ENCODE results near the gene DBX1. TPM values are rescaled to one million over a fixed set of nuclear protein-coding genes. Genes with fewer than 3 reads are reported as not detected.

Gene DBX1
- total and polyA plus RNA-seq, 2 of the 13 experiments (the other 11 are each of a cell fraction or from before 2014, with no cell fraction given) = not detected

DNA sequence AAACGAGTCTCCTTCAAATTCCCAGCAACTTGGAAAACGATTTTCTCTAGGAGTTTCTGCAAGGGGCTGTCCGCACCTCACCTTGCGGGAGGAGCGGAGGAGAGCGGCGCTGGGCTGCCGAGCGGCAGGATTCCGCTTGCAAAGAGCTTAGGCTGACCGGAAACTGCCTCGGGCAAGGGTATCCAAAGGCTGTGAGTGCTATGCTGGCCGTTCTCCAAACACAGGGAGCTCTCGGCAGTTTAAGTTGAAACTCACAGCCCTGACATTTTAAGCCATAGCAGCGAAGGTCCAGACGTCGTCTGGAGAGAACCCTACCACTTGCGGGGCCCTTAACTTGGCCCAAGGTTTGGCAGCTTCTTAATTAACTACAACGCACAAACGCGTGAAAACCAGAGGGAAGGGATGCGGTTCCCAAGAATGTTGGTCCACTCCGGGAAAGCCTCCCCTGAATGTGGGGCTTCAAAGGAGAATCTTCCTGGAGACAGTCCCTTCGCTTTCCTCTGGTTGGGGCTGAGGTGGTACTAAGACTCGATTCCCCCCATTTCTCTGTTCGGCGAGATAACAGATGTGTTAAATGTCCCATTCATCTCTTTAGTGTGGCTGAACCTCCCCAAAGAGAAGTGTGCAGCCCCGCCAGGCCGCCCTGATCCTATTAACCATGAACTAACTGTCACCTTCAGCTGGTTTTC lies 1.1 kb upstream of the DBX1 start:
- ATAC-seq (no peak), FAIRE-seq (no peak), DNase-seq (ENCODE audit: low spot score) (no peak)
- TF ChIP-seq TCF12 (IDR thresholded peaks at IDR 0.05) = no peak
- no peak for TF ChIP-seq TCF12 (CRISPR knock-in tag; IDR thresholded peaks at IDR 0.05)
- no peak for TF ChIP-seq PRPF4 (IDR thresholded peaks at IDR 0.05; ENCODE audit: low read depth, low read length, poor library complexity, severe bottlenecking)
- no peak for TF ChIP-seq HOXA9 (CRISPR knock-in tag; IDR thresholded peaks at IDR 0.05; ENCODE audit: borderline replicate concordance)
- TF ChIP-seq ZBTB43 (CRISPR knock-in tag; conservative IDR thresholded peaks at IDR 0.05) = no peak
- TF ChIP-seq, protein P1, sequence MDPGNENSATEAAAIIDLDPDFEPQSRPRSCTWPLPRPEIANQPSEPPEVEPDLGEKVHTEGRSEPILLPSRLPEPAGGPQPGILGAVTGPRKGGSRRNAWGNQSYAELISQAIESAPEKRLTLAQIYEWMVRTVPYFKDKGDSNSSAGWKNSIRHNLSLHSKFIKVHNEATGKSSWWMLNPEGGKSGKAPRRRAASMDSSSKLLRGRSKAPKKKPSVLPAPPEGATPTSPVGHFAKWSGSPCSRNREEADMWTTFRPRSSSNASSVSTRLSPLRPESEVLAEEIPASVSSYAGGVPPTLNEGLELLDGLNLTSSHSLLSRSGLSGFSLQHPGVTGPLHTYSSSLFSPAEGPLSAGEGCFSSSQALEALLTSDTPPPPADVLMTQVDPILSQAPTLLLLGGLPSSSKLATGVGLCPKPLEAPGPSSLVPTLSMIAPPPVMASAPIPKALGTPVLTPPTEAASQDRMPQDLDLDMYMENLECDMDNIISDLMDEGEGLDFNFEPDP (CRISPR knock-in tag; conservative IDR thresholded peaks at IDR 0.05) = no peak
- no peak for TF ChIP-seq ZNF180 (CRISPR knock-in tag; IDR thresholded peaks at IDR 0.05; ENCODE audit: borderline replicate concordance, low read depth)
- TF ChIP-seq, protein P2, sequence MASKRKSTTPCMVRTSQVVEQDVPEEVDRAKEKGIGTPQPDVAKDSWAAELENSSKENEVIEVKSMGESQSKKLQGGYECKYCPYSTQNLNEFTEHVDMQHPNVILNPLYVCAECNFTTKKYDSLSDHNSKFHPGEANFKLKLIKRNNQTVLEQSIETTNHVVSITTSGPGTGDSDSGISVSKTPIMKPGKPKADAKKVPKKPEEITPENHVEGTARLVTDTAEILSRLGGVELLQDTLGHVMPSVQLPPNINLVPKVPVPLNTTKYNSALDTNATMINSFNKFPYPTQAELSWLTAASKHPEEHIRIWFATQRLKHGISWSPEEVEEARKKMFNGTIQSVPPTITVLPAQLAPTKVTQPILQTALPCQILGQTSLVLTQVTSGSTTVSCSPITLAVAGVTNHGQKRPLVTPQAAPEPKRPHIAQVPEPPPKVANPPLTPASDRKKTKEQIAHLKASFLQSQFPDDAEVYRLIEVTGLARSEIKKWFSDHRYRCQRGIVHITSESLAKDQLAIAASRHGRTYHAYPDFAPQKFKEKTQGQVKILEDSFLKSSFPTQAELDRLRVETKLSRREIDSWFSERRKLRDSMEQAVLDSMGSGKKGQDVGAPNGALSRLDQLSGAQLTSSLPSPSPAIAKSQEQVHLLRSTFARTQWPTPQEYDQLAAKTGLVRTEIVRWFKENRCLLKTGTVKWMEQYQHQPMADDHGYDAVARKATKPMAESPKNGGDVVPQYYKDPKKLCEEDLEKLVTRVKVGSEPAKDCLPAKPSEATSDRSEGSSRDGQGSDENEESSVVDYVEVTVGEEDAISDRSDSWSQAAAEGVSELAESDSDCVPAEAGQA (IDR thresholded peaks at IDR 0.05; ENCODE audit: low read depth) = no peak
- TF ChIP-seq, protein P2 (CRISPR knock-in tag; IDR thresholded peaks at IDR 0.05; ENCODE audit: borderline replicate concordance) = no peak
- TF ChIP-seq ZNF747 (CRISPR knock-in tag; IDR thresholded peaks at IDR 0.05; ENCODE audit: borderline replicate concordance) = no peak
- TF ChIP-seq ZNF569 (CRISPR knock-in tag; IDR thresholded peaks at IDR 0.05; ENCODE audit: borderline replicate concordance) = no peak
- TF ChIP-seq TEF (CRISPR knock-in tag; IDR thresholded peaks at IDR 0.05) = no peak
- no peak for TF ChIP-seq ZNF224 (CRISPR knock-in tag; IDR thresholded peaks at IDR 0.05)
- Histone ChIP-seq H3K9me3 (ENCODE audit: low read length) (no peaks in the 10 kb centered on the region), H3K4me3 (replicated peaks in 1 of 3; ENCODE audit: insufficient read depth in 1 of 3, low read depth in 2 of 3, low read length in 3 of 3) (no peak overlapping the region), H2AFZ (ENCODE audit: low read length) (no peak overlapping the region), H4K20me1 (ENCODE audit: insufficient read depth, low read length) (no peaks in the 10 kb centered on the region), H3K4me1 (ENCODE audit: insufficient read depth, low read length) (no peaks in the 10 kb centered on the region), H3K79me2 (ENCODE audit: insufficient read depth, low read length) (no peaks in the 10 kb centered on the region), H3K27me3 (ENCODE audit: control insufficient read depth in 1 of 2, insufficient read depth in 2 of 2, low read length in 2 of 2) (peaks cover 12 to 81% of the 10 kb centered on the region in 2 experiments), H3K27ac (ENCODE audit: extremely low read length, insufficient read depth, low read length) (no peak overlapping the region), H3K4me2 (ENCODE audit: low read depth, low read length) (no peak overlapping the region), H3K36me3 (replicated peaks in 1 of 2; ENCODE audit: control insufficient read depth in 1 of 2, insufficient read depth in 2 of 2, low read length in 2 of 2) (no peaks in the 10 kb centered on the region), H3K9ac (ENCODE audit: insufficient read depth, low read depth, low read length) (no peak overlapping the region)
- WGBS (ENCODE audit: low lambda C conversion rate) = 34% methylated on average over 17 of the region's 29 CpGs
- in situ Hi-C loops (cut with HindIII; ENCODE audit: extremely low pct_ligation_motif_present, low pct_unique_long_range_greater_than_20kb) (no loop called here), intact Hi-C loops (cut with micrococcal nuclease; ENCODE audit: unreplicated experiment) (no loop called here)
- no TSS peak for BruUV-seq (replicated peaks)
- CTCF ChIA-PET (ENCODE audit: low intra/inter-chr PET ratio, low total read pairs) = no interaction called here
- POLR2A ChIA-PET = no interaction called here

Measured in HepG2 (cell line).